GM21515 (cell line): Measurements from ENCODE around the gene ABCC11.
A peak's percentile ranks its signal among the peaks of the same experiment; 100 is the strongest.
"Not testable (repeated sequence)": the region's sequence is repeated elsewhere in the genome, so short reads cannot be mapped to it uniquely, and the experiment has no call there.

Source experiments
- ATAC-seq: cut with Tn5 transposase; IDR thresholded peaks from one replicate; pipeline ENCODE4 v1.9.1; 2021; ENCODE audit not compliant: unreplicated experiment

ABCC11 gene

GRCh38 chr16:48250520-48251278 is 3.4 kb upstream of the ABCC11 start:
- ATAC-seq, result no peak

GRCh38 chr16:48246066-48246465 is 1.3 kb downstream of the ABCC11 start:
- no peak for ATAC-seq

- no peak for ATAC-seq
These were observed 2.5 kb downstream of the ABCC11 start for GRCh38 chr16:48244863-48245195.

- ATAC-seq, result peak; percentile 98
These were observed 3.1 kb downstream of the ABCC11 start, which contains the start of gene LONP2 for GRCh38 chr16:48244080-48244862. Gene LONP2 (plus strand): TSS chr16:48244300. CDS start chr16:48244389, 89 bp downstream.

- ATAC-seq, result not testable (repeated sequence)
These were observed 7.2 kb downstream of the ABCC11 start for GRCh38 chr16:48240147-48240546.

- no peak for ATAC-seq
These were observed 11.1 kb downstream of the ABCC11 start for GRCh38 chr16:48236286-48236685.

GRCh38 chr16:48235556-48236136 is 11.7 kb downstream of the ABCC11 start:
- no peak for ATAC-seq

GRCh38 chr16:48235058-48235555 is 12.2 kb downstream of the ABCC11 start:
- no peak for ATAC-seq

- ATAC-seq, result no peak
These were observed 12.7 kb downstream of the ABCC11 start for GRCh38 chr16:48234630-48235029.

GRCh38 chr16:48232493-48233040 is 14.8 kb downstream of the ABCC11 start:
- no peak for ATAC-seq

- no peak for ATAC-seq
These were observed 15.4 kb downstream of the ABCC11 start for GRCh38 chr16:48231727-48232492.

- ATAC-seq, result no peak
These were observed 21.9 kb downstream of the ABCC11 start for GRCh38 chr16:48225456-48225855.

GRCh38 chr16:48223490-48223889 is 23.8 kb downstream of the ABCC11 start:
- ATAC-seq, result no peak

GRCh38 chr16:48220891-48221290 is 26.4 kb downstream of the ABCC11 start:
- no peak for ATAC-seq

GRCh38 chr16:48218473-48218872 is 28.9 kb downstream of the ABCC11 start:
- no peak for ATAC-seq

- no peak for ATAC-seq
These were observed 29.6 kb downstream of the ABCC11 start for GRCh38 chr16:48217708-48218107.

GRCh38 chr16:48215738-48216137 is 31.6 kb downstream of the ABCC11 start:
- ATAC-seq, result no peak

- ATAC-seq, result no peak
These were observed 35.3 kb downstream of the ABCC11 start for GRCh38 chr16:48212033-48212432.

GRCh38 chr16:48210747-48211146 is 36.6 kb downstream of the ABCC11 start:
- no peak for ATAC-seq

- ATAC-seq, result no peak
These were observed 40.6 kb downstream of the ABCC11 start for GRCh38 chr16:48206594-48207242.
